SK-N-SH (cell line): ENCODE results near the gene ARHGAP42. TPM values are rescaled to one million over a fixed set of nuclear protein-coding genes. Genes with fewer than 3 reads are reported as not detected.

Experiments
- CTCF ChIA-PET: fragments of 300-600, 350-600 bp; formaldehyde crosslinking; extraction: SDS; loops from one replicate; lab custom pipeline; 2021; lab: Yijun Ruan, JAX
- POLR2A ChIA-PET: fragments of 350-600 bp; sonication (Branson Sonifier 250); formaldehyde crosslinking; extraction: SDS; loops from one replicate; lab custom pipeline; 2020; ENCODE audit warnings: antibody characterized with exemption, inconsistent platforms; lab: Yijun Ruan, JAX
- DNase-seq: peaks from one replicate; pipeline ENCODE4 v3.0.0; 2012
- H2AFZ ChIP-seq: fragments of 200-600 bp; sonication (generic); 2 replicates; pipeline ENCODE4 v1.8.1; 2016; ENCODE audit warnings: antibody characterized with exemption, mild to moderate bottlenecking, low read depth
- H3F3A ChIP-seq: fragments of 200-600 bp; sonication (generic); replicated peaks from 2 replicates; pipeline ENCODE3; 2016; ENCODE audit warnings: antibody characterized with exemption, mild to moderate bottlenecking; ENCODE audit not compliant: insufficient read depth
- H3K27ac ChIP-seq, 2 experiments: fragments of 200-500 bp in 1 of 2; fragments of 200-600 bp in 1 of 2; sonication (Bioruptor generic) in 1 of 2; sonication (generic), shearing (Covaris generic) in 1 of 2; 2 replicates each; pipeline versions ENCODE4 v1.5.1 to v1.6.1; 2014 to 2016; ENCODE audit warnings: low read depth in 2 of 2, inconsistent platforms in 1 of 2, low read length in 1 of 2, mild to moderate bottlenecking in 1 of 2, mixed read lengths in 1 of 2
- H3K27me3 ChIP-seq: fragments of 200-600 bp; sonication (generic), shearing (Covaris generic); 2 replicates; pipeline ENCODE4 v1.6.1; 2016; ENCODE audit warnings: mixed run types; ENCODE audit not compliant: insufficient read depth
- H3K36me3 ChIP-seq, 2 experiments: fragments of 200-500 bp in 1 of 2; fragments of 200-600 bp in 1 of 2; sonication (Bioruptor generic) in 1 of 2; sonication (generic) in 1 of 2; replicated peaks in 1 of 2; 2 replicates each; pipeline versions ENCODE3 to v1.5.1; 2014 to 2016; ENCODE audit warnings: low read length in 1 of 2, mild to moderate bottlenecking in 1 of 2; ENCODE audit not compliant: insufficient read depth in 2 of 2, control insufficient read depth in 1 of 2
- H3K4me1 ChIP-seq, 2 experiments: fragments of 200-500 bp in 1 of 2; fragments of 200-600 bp in 1 of 2; sonication (Bioruptor generic) in 1 of 2; sonication (generic), shearing (Covaris generic) in 1 of 2; 2 replicates each; pipeline versions ENCODE4 v1.5.1 to v1.6.1; 2014 to 2016; ENCODE audit warnings: low read depth in 1 of 2, low read length in 1 of 2, mixed run types in 1 of 2; ENCODE audit not compliant: insufficient read depth in 2 of 2, control insufficient read depth in 1 of 2
- H3K4me2 ChIP-seq: fragments of 200-600 bp; sonication (generic), shearing (Covaris generic); 2 replicates; pipeline ENCODE4 v1.6.1; 2017; ENCODE audit warnings: mixed run types
- H3K4me3 ChIP-seq, 2 experiments: fragments of 200-500 bp in 1 of 2; fragments of 200-600 bp in 1 of 2; sonication (Bioruptor generic) in 1 of 2; sonication (generic), shearing (Covaris generic) in 1 of 2; 2 replicates each; pipeline versions ENCODE4 v1.5.1 to v1.8.1; 2014 to 2016; ENCODE audit warnings: low read depth in 2 of 2, inconsistent platforms in 1 of 2, low read length in 1 of 2, mild to moderate bottlenecking in 1 of 2, mixed read lengths in 1 of 2, moderate library complexity in 1 of 2
- H3K79me2 ChIP-seq: fragments of 200-600 bp; sonication (generic); 2 replicates; pipeline ENCODE4 v1.8.1; 2017; ENCODE audit warnings: mild to moderate bottlenecking; ENCODE audit not compliant: insufficient read depth
- H3K9ac ChIP-seq: fragments of 200-600 bp; sonication (generic); 2 replicates; pipeline ENCODE4 v1.6.1; 2017; ENCODE audit warnings: mixed run types
- H3K9me2 ChIP-seq: fragments of 200-600 bp; sonication (generic); 2 replicates; pipeline ENCODE4 v1.6.1; 2017; ENCODE audit warnings: mixed run types
- H3K9me3 ChIP-seq: fragments of 200-600 bp; sonication (generic); 2 replicates; pipeline ENCODE4 v1.6.1; 2017; ENCODE audit warnings: mixed run types, mild to moderate bottlenecking, moderate library complexity
- H4K20me1 ChIP-seq: fragments of 200-600 bp; sonication (generic); 2 replicates; pipeline ENCODE4 v1.6.1; 2017; ENCODE audit warnings: mild to moderate bottlenecking, mixed run types; ENCODE audit not compliant: insufficient read depth
- CHD2 ChIP-seq: fragments of 150-350 bp; IDR thresholded peaks from 2 replicates; pipeline ENCODE4 v1.6.1; 2018; ENCODE audit warnings: low read length; ENCODE audit not compliant: partially characterized antibody
- FOSL2 ChIP-seq: IDR thresholded peaks from 2 replicates; pipeline ENCODE4 v1.4.0; 2012; ENCODE audit warnings: low read depth, mild to moderate bottlenecking, moderate library complexity, borderline replicate concordance
- FOXM1 ChIP-seq: IDR thresholded peaks from 2 replicates; pipeline ENCODE4 v1.4.0; 2012; ENCODE audit warnings: low read depth, mild to moderate bottlenecking
- GATA2 ChIP-seq: sonication (generic); formaldehyde crosslinking; IDR thresholded peaks from 2 replicates; pipeline ENCODE4 v1.5.0; 2020; ENCODE audit warnings: mild to moderate bottlenecking, missing genetic modification reagents
- JUND ChIP-seq: IDR thresholded peaks from 2 replicates; pipeline ENCODE4 v1.4.0; 2012
- MXI1 ChIP-seq: IDR thresholded peaks from 2 replicates; pipeline ENCODE4 v1.6.1; 2012; ENCODE audit warnings: mild to moderate bottlenecking, low read depth, low read length, improper control_type of control experiment
- NRF1 ChIP-seq: IDR thresholded peaks from 2 replicates; pipeline ENCODE4 v1.6.1; 2012; ENCODE audit warnings: low read depth, mild to moderate bottlenecking, low read length
- POLR2AphosphoS5 ChIP-seq: IDR thresholded peaks from 2 replicates; pipeline ENCODE4 v1.6.1; 2012; ENCODE audit warnings: low read depth, low read length
- RAD21 ChIP-seq: IDR thresholded peaks from 2 replicates; pipeline ENCODE4 v1.6.1; 2012; ENCODE audit warnings: mild to moderate bottlenecking, low read length
- RXRA ChIP-seq: IDR thresholded peaks from 2 replicates; pipeline ENCODE4 v1.4.0; 2012; ENCODE audit warnings: low read depth, mild to moderate bottlenecking, borderline replicate concordance
- SMC3 ChIP-seq: IDR thresholded peaks from 2 replicates; pipeline ENCODE4 v1.6.1; 2012; ENCODE audit warnings: low read depth, low read length, improper control_type of control experiment
- TEAD4 ChIP-seq: IDR thresholded peaks from 2 replicates; pipeline ENCODE4 v1.4.0; 2012; ENCODE audit warnings: mild to moderate bottlenecking, borderline replicate concordance; ENCODE audit not compliant: insufficient read depth
- YY1 ChIP-seq: IDR thresholded peaks from 2 replicates; pipeline ENCODE4 v1.4.0; 2012; ENCODE audit warnings: low read depth, mild to moderate bottlenecking
- WGBS: methylation state at CpG from one replicate; pipeline ENCODE4 v1.1.6; 2017; ENCODE audit warnings: low lambda C conversion rate; 5-methylcytosine and 5-hydroxymethylcytosine counted together
- polyA plus RNA-seq, 3 experiments: library from polyadenylated mRNA; depleted of rRNA; stranded (reverse); fragments of >200 nt; gene quantifications; 2 replicates each; pipeline ENCODE4 v1.2.3, GENCODE V29; 2012
- TF ChIP-seq, protein P1 (sequence below): IDR thresholded peaks from 2 replicates; pipeline ENCODE4 v1.6.1; 2012; ENCODE audit warnings: mild to moderate bottlenecking, low read depth, low read length, moderate library complexity
- TF ChIP-seq, protein P2 (sequence below): IDR thresholded peaks from 2 replicates; pipeline ENCODE4 v1.4.0; 2012; ENCODE audit warnings: low read depth
- TF ChIP-seq, protein P3 (sequence below): fragments of 150-350 bp; IDR thresholded peaks from 2 replicates; pipeline ENCODE4 v1.6.1; 2017; ENCODE audit warnings: antibody characterized with exemption, low read length, low read depth, borderline replicate concordance

ARHGAP42 gene
- polyA plus RNA-seq, 1 of the 3 experiments (the other 2 are of a cell fraction): 0.02 TPM

DNA sequence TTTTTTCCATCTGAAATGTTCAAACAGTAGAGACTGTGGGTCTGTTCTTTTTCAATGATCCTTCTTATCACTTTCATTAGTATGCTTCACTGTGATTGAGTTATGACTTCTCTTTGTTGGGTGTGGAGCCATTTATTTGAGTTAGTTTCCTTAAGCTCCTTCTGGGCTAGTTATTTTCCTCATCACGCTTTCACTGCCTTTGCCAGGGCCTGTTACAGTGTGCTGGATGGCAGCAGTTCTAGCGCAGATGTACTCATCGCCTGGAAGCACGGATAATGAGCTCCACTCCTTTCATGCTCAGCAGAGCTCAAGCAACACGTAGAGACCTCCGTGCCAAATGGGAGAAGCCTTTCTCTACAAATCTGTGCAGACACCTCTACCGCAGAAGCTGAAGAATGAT is 7.0 kb upstream of the ARHGAP42 start:
- H3K9ac ChIP-seq: no peak overlapping the region
- no peaks in the 10 kb centered on the region for H3F3A ChIP-seq
- ChIA-PET POLR2A (no interaction called here), CTCF (no interaction called here)
- no peak for TF ChIP-seq CHD2
- TF ChIP-seq, protein P1, sequence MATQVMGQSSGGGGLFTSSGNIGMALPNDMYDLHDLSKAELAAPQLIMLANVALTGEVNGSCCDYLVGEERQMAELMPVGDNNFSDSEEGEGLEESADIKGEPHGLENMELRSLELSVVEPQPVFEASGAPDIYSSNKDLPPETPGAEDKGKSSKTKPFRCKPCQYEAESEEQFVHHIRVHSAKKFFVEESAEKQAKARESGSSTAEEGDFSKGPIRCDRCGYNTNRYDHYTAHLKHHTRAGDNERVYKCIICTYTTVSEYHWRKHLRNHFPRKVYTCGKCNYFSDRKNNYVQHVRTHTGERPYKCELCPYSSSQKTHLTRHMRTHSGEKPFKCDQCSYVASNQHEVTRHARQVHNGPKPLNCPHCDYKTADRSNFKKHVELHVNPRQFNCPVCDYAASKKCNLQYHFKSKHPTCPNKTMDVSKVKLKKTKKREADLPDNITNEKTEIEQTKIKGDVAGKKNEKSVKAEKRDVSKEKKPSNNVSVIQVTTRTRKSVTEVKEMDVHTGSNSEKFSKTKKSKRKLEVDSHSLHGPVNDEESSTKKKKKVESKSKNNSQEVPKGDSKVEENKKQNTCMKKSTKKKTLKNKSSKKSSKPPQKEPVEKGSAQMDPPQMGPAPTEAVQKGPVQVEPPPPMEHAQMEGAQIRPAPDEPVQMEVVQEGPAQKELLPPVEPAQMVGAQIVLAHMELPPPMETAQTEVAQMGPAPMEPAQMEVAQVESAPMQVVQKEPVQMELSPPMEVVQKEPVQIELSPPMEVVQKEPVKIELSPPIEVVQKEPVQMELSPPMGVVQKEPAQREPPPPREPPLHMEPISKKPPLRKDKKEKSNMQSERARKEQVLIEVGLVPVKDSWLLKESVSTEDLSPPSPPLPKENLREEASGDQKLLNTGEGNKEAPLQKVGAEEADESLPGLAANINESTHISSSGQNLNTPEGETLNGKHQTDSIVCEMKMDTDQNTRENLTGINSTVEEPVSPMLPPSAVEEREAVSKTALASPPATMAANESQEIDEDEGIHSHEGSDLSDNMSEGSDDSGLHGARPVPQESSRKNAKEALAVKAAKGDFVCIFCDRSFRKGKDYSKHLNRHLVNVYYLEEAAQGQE: no peak
- no peak for TF ChIP-seq FOXM1
- no peak for TF ChIP-seq TEAD4
- TF ChIP-seq JUND: no peak
- TF ChIP-seq, protein P2, sequence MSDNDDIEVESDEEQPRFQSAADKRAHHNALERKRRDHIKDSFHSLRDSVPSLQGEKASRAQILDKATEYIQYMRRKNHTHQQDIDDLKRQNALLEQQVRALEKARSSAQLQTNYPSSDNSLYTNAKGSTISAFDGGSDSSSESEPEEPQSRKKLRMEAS: no peak
- no peak for TF ChIP-seq FOSL2
- no peak for TF ChIP-seq POLR2AphosphoS5
- no peak for TF ChIP-seq RXRA
- TF ChIP-seq SMC3: no peak
- TF ChIP-seq YY1: no peak
- TF ChIP-seq GATA2: no peak
- no peak for TF ChIP-seq MXI1
- TF ChIP-seq, protein P3, sequence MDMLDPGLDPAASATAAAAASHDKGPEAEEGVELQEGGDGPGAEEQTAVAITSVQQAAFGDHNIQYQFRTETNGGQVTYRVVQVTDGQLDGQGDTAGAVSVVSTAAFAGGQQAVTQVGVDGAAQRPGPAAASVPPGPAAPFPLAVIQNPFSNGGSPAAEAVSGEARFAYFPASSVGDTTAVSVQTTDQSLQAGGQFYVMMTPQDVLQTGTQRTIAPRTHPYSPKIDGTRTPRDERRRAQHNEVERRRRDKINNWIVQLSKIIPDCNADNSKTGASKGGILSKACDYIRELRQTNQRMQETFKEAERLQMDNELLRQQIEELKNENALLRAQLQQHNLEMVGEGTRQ: no peak
- no peak for TF ChIP-seq RAD21
- TF ChIP-seq NRF1: no peak
- WGBS: 25% methylated on average over 7 of the region's 7 CpGs
- no peaks in the 10 kb centered on the region for H3K9me2 ChIP-seq
- DNase-seq: no peak
- H3K4me2 ChIP-seq: no peak overlapping the region
- no peaks in the 10 kb centered on the region for H4K20me1 ChIP-seq
- no peaks in the 10 kb centered on the region for H3K79me2 ChIP-seq
- no peak overlapping the region for H2AFZ ChIP-seq
- H3K27ac ChIP-seq: no peak overlapping the region
- no peaks in the 10 kb centered on the region for H3K4me1 ChIP-seq
- no peaks in the 10 kb centered on the region for H3K9me3 ChIP-seq
- H3K4me3 ChIP-seq: no peak overlapping the region
- H3K36me3 ChIP-seq: no peaks in the 10 kb centered on the region
- peaks cover 18% of the 10 kb centered on the region; the same call in 1 of the 2 replicates for H3K27me3 ChIP-seq
